Epidermal melanocyte (primary cell): ENCODE measurements around the gene SNX25.
"Not testable (repeated sequence)": the region's sequence is repeated elsewhere in the genome, so short reads cannot be mapped to it uniquely, and the experiment has no call there.

Source experiments
- DNase-seq: peaks from one replicate; pipeline ENCODE4 v3.0.0; 2011; ENCODE audit warnings: low spot score; ENCODE audit not compliant: insufficient read length

Gene SNX25

GRCh38 chr4:185304541-185304940 lies 95.1 kb downstream of the SNX25 start:
- no peak for DNase-seq

- DNase-seq: no peak
These were observed 95.7 kb downstream of the SNX25 start for GRCh38 chr4:185304944-185305690.

GRCh38 chr4:185305979-185306442 lies 96.6 kb downstream of the SNX25 start:
- DNase-seq: peak; percentile 70

DNA sequence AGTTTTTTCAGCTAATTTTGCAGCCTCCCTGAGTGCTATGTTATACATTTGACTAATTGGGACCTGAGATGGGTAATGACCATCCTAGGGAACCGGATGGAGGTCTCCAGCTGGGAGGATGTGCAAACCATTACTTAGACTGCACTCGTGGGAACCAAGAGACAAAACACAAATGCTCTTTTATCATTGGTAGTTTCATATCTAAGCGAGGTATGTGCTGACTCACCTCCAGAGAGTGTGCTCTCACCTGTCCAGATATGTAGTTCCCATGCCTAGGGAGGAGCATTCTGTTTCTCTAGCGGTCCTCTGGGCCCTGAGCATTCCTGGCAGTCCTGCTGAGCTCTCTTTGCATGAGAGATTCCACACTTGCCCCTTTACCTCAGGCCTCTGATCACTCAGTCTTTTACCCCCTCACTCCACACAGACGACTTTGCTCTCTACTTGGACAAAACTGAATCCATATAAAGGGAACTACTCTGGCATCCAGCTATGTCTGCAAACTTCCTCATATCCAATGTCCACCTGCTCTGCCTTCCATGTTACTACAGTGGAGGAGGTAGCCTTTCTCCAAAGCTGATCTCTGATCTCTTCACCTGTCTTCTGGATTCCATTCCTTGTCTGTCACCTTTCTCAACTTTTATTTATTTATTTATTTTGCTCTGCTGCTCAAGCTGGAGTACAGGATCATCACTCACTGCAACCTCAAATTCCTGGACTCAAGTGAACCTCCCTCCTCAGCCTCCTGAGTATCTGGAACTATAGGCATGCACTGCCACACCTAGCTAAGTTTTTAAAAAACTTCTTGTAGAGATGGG lies 97.9 kb downstream of the SNX25 start:
- DNase-seq: no peak

GRCh38 chr4:185309770-185310169 lies 100.4 kb downstream of the SNX25 start:
- DNase-seq: no peak

DNA sequence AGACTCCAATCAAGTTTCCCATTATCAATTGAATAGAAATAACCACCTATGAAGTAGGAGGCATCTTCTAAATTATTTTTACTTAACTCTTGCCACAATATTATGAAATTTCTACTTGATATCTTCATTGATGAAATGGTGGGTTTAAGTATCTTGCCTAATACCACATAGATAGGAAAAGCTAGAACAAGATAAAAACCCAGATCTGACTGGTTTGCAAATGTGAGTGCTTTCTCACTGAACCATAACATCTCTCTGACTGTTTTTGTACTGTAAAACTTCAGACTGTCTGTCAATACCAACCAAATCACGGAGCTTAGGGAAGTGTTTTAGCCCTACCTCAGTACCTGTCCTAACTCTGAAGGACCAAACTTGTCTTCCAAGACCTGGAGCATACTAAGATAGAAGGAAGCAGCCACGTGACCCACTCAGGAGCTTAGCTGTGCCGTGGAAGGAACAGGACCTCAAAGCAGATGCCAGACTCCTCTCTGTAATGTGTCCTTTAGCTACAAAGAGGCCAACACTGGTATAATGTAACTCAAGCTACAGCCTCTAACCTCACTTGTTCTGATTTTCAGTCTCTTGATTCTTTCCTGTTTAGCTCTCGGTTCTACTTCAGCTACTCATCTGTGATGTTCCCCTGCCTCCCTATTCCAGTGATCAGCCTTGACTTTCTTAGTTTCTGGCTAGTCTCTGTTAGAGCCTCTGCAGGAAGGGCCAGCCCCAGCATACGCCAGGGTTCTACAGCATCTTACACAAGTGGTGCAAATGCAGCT lies 101.9 kb downstream of the SNX25 start:
- no peak for DNase-seq

GRCh38 chr4:185312699-185313098 lies 103.3 kb downstream of the SNX25 start:
- no peak for DNase-seq

DNA sequence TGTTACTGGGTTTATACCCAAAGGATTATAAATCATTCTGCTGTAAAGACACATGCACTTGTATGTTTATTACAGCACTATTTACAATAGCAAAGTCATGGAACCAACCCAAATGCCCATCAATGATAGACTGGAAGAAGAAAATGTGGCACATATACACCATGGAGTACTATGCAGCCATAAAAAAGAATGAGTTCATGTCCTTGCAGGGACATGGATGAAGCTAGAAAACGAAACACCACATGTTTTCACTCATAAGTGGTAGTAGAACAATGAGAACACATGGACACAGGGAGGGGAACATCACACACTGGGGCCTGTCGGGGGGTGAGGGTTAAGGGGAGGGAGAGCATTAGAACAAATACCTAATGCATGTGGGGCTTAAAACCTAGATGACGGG lies 108.1 kb downstream of the SNX25 start:
- DNase-seq: not testable (repeated sequence)

DNA sequence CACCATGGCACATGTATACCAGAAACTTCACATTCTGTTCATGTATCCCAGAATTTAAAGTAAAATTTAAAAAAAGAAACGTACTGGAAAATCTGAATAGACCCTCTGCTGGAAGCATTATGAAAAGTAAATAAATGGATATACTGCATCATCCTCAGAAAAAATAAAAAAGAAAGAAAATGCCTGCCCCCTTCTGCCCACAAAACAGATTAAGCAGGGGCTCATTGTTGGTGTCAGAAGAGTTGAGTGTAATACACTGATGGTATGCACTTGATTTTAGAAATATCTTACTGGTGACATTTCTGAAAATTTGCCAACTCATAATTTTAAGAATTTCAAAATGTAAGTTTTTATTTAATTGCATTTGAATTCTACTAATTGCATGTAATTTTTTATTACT lies 108.5 kb downstream of the SNX25 start:
- no peak for DNase-seq

- no peak for DNase-seq
These were observed 109.3 kb downstream of the SNX25 start for GRCh38 chr4:185318679-185319078.

GRCh38 chr4:185322803-185323202 lies 113.4 kb downstream of the SNX25 start:
- no peak for DNase-seq

DNA sequence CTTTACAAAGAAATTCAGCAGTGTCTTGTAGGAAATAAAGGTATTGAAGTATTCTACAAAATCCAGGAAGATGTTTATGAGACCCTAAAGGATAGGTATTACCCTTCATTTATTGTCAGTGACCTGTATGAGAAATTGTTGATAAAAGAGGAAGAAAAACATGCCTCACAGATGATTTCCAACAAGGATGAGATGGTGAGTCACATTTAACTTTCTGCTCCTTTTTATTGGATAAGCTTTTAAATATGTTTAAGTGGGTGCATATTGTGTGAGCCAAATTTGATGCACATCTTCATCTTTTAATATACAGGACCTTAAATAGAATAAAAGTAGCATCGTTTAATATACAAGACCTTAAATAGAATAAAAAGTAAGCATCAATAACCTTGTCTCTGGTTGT lies 114.2 kb downstream of the SNX25 start:
- DNase-seq: no peak

DNA sequence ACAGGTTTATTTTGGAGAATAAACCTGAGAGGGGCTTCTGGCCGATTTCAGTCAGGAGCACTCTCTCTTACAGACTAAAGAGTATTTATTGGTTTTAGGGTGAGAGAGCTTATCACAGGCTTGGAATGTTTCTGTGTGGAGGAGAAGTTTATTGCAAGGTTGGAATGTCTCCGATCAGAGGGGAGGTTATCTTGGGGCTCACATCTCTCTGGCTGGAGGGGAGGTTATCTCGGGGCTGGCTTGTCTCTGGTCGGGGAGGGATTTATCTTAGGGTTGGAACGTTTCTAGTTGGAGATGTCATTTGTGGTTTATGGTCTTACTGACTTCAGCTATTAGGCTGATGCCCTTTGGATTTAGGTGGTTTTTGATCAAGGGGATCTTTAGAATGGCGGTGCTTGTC lies 115.0 kb downstream of the SNX25 start:
- DNase-seq: not testable (repeated sequence)

DNA sequence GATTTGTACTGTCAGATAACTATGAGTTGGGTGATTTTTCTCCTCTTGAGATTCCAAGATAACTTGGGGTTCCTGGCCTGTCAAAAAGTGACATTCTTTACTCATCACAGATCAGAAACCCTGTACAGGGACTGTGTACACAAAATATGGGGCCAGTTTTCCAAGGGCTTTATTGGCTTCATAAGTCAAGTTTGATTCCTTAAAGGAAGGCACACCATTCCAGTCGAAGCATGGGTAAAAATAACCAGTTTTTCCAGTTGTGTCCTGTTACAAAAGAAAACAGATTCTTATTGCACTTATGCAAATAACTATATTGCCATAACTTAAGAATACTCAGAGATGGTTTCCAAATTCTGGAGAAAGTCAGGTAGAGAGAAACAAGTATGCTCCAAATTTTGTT lies 116.3 kb downstream of the SNX25 start:
- DNase-seq: not testable (repeated sequence)

DNA sequence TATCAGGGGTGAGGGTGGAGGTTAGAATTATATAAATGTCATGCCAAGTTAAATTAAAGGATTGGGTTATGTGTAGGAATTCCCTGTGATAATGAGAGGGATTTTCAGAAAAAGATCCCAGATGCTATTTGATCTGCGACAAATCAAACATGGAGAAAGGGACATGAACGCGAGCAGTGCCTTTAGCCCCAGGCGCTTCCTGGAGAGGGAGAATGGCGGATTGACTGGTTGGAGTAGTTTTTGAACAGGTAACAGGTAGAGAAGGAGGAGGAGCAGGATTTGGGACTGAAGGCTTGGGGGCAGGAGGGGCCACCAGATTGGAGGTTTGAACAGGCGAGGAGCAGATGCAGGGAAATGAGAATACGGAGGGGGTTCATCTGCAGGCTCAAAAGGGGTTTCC lies 119.2 kb downstream of the SNX25 start:
- DNase-seq: no peak

DNA sequence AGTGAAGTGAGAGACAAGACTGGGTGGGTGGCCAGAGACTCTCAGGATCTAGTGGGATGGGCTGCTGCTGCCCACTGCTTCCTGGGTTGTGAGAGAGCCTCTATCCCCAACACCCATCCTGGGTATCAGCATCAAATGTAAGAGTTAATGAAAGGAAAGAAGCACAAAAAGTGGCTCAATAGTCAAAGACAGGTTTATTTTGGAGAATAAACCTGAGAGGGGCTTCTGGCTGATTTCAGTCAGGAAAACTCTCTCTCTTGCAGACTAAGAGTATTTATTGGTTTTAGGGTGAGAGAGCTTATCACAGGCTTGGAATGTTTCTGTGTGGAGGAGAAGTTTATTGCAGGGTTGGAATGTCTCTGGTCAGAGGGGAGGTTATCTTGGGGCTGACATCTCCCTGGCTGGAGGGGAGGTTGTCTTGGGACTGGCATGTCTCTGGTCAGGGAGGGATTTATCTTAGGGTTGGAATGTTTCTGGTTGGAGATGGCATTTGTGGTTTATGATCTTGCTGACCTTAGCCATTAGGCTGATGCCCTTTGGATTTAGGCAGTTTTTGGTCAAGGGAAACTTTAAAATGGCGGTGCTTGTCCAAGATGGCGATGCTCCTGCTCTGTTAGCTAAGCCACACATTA lies 120.6 kb downstream of the SNX25 start:
- DNase-seq: not testable (repeated sequence)

DNA sequence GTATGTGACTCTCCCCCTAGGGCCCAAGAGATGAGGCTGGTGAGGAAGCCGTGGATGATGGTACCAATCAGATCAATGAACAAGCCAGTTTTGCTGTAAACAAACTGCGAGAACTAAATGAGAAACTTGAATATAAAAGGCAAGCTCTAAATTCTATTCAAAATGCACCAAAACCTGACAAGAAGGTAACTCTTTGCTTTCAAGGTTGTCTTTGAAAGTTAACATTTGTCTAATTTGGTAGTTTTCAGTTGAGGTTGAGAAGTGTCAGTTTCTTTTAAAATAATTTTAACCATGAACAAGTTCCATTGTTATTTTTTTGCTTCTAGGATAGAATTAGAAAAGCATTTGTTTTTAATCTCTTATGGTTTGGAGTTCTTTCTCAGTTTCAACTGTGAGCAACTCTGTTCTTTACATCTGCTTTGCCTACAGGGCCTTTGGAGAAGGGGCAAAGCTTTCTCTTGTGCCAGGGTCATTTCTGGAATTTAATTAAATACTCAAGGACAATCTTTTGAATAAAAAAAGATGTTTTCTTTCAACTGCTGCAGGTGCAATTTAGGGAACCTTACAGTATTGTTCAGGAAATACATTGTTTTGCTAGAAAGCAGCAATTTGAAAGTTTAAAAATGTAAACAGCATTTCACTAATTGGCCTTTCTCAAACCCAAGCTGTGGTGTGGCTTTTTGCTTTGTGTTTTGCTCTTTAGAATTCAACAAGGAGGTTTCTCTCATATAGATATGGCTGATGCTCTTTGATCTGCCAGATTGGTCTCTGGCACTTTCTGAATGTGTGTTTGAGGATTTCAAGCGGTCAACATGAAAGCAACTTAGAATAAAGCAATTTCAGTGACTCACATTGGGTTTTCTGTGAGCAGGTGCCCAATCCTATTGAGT lies 123.4 kb downstream of the SNX25 start:
- DNase-seq: no peak

GRCh38 chr4:185334326-185334725 lies 124.9 kb downstream of the SNX25 start:
- no peak for DNase-seq

DNA sequence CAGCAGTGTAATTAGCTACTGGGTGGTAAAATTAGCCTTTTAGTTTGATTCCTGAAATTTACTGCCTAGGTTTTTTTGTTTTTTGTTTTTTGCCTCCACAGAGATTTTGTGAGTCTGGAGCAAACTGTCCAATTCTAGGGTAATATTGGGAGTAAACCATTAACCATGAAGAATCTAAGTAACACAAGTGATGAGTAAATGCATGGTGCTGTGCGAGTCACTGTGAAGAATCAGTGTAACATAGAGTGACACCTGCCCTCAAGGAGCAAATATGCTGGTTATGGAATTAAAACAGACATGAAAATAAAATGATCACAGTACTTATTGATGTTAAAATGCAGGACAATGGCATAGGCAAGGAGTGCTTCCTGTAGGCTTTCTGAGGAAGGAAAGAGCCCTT lies 126.2 kb downstream of the SNX25 start:
- DNase-seq: no peak

GRCh38 chr4:185339941-185340340 lies 130.5 kb downstream of the SNX25 start:
- no peak for DNase-seq
